Thyroid gland (tissue), 4 donors: ENCODE data around the gene HSPA4L.

Source experiments
- POLR2A ChIP-seq, 2 donors: fragments of 450-650 bp; IDR thresholded peaks; one replicate each; pipeline ENCODE4 v1.6.1; 2017; ENCODE audit warnings: antibody characterized with exemption in 2 of 2, mild to moderate bottlenecking in 2 of 2, moderate library complexity in 1 of 2
- TF ChIP-seq, protein P1 (sequence below), 6 experiments: fragments of 200-600 bp in 3 of 6; fragments of 450-650 bp in 3 of 6; sonication (generic) in 3 of 6; IDR thresholded peaks; one replicate each; pipeline ENCODE4 v1.5.1; 2016 to 2019; ENCODE audit warnings: antibody characterized with exemption in 6 of 6, mild to moderate bottlenecking in 2 of 6, inconsistent platforms in 1 of 6, moderate library complexity in 1 of 6

DNA sequence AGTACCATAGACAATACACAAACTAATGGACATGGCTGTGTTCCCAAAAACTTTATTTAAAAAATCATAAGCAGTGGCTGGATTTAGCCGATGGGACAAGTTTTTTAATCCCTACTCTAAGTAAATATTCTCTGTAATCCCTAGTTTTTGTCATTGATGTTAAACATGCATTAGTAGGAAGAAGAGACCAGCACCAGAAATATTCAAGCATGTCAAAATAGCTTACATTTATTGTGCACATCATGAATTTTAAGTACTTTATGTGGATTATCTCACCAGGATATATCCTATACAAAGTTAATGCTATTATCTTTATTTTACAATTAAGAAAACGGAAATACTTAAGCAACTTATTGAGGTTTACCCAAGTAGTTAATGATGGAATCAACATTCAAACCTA is 46.0 kb downstream of the HSPA4L start:
- TF ChIP-seq, protein P1, sequence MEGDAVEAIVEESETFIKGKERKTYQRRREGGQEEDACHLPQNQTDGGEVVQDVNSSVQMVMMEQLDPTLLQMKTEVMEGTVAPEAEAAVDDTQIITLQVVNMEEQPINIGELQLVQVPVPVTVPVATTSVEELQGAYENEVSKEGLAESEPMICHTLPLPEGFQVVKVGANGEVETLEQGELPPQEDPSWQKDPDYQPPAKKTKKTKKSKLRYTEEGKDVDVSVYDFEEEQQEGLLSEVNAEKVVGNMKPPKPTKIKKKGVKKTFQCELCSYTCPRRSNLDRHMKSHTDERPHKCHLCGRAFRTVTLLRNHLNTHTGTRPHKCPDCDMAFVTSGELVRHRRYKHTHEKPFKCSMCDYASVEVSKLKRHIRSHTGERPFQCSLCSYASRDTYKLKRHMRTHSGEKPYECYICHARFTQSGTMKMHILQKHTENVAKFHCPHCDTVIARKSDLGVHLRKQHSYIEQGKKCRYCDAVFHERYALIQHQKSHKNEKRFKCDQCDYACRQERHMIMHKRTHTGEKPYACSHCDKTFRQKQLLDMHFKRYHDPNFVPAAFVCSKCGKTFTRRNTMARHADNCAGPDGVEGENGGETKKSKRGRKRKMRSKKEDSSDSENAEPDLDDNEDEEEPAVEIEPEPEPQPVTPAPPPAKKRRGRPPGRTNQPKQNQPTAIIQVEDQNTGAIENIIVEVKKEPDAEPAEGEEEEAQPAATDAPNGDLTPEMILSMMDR (IDR thresholded peaks at IDR 0.05), result no peak
- TF ChIP-seq POLR2A (IDR thresholded peaks at IDR 0.05), result no peak
